ENCODE data around the gene TRAF3IP1.
"Not testable (repeated sequence)": the region's sequence is repeated elsewhere in the genome, so short reads cannot be mapped to it uniquely, and the experiment has no call there.

TRAF3IP1 gene

DNA sequence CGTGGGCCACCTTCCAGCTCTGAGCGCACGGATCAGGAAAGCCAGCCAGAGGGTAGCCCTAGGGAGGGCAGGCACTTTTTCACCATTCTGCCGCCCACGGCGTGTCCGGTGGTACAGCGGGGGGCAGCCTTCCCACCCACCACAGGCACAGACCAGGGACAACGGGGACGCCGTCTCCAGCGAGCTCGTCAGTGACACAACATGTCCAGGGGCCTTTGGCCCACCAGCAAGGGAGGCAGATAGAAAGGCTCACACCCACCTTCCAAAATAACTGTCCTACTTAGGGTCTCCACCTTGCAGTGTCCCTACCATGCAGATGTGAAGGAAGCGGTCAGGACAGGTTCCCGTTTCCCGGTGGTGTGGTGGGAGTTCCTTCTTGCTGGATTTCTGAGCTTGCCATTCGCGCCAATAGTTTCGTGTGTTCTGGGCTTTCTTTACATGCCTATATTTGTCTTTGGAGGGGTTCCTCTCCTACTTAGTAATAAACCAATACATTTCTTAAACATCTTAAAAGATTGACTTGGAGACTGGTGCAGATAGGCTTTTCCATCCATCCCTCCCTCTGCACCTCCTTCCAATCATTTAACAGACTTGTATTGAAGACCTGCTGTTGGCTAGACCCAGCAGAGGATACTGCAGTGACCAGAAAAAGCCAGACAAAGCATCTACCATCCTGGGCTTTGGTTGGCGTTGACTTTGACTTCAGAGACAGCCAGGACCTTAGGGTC lies 107.3 kb downstream of the TRAF3IP1 start:
- DNase-seq (ENCODE audit: low spot score), result no peak

DNA sequence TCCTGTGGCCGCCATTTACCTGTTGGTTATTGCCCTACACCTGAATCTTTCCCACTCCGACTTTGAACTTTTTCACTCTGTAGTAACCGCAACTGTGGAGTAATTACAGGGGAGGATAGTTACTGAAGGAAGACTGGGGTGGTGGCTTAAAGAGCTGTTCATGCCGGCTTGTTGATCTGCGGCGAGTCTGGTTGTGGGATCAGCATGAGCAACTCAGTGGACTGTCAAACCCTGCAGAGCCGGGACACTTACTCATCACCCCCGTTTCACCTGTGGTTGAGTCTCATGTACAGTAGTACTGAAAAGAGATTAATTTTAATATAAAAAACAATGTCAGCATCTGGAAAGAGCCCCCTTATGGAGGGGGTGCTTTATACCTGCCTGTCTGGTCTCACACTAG lies 108.5 kb downstream of the TRAF3IP1 start:
- DNase-seq (ENCODE audit: low spot score), result no peak

DNA sequence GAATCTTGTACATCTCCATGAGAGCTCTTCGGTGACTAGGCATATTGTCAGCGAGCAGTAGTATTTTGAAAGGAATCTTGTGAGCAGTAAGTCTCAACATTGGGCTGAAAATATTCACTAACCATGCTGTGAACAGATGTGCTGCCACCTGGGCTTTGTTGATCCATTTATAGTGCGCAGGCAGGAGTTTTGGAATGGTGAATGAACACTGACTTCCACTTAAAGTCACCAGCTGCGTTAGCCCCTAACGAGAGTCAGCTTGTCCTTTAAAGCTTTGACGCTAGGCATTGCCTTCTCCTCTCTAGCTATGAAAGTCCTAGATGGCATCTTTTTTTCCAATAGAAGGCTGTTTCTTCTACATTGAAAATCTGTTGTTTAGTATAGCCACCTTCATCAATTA lies 110.5 kb downstream of the TRAF3IP1 start:
- no peak for DNase-seq (ENCODE audit: low spot score)

DNA sequence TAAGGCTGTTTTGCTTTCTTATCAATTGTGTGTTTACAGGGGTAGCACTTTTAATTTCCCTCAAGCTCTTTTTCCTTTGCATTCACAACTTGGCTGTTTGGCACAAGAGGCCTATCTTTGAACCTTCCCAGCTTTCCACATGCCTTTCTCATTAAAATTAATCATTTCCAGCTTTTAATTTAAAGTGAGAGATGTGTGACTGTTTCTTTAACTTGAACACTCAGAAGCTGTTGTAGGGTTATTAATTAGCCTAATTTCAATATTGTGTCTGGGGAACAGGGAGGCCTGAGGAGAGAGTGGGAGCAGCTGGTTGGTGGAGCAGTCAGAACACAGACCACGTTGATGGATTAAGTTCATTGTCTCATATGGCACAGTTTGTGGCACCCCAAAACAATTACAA lies 111.1 kb downstream of the TRAF3IP1 start:
- no peak for DNase-seq (ENCODE audit: low spot score)

DNA sequence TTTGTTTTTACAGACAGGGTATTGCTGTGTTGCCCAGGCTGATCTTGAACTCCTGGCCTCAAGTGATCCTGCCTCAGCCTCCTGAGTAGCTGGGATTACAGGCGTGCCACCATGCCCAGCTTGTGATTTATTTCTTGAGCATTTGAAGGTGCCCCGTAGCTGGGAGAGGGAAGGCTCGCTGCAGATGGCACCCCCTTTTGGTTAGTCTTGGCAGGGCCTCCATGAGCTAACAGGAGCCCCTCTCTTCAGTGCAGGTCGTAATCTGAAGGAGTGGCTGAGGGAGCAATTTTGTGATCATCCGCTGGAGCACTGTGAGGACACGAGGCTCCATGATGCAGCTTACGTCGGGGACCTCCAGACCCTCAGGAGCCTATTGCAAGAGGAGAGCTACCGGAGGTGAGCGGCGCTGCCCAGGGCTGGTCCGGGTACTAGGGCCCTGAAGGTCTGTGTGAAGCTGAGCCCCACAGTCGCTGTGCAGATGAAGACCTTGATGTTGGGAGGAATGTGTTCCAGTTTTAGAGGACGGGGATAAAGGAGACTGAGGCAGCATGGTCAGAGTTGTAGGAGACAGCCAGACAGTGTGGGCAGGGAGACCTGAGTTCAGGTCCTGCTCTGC lies 113.1 kb downstream of the TRAF3IP1 start:
- no peak for DNase-seq (ENCODE audit: low spot score)

DNA sequence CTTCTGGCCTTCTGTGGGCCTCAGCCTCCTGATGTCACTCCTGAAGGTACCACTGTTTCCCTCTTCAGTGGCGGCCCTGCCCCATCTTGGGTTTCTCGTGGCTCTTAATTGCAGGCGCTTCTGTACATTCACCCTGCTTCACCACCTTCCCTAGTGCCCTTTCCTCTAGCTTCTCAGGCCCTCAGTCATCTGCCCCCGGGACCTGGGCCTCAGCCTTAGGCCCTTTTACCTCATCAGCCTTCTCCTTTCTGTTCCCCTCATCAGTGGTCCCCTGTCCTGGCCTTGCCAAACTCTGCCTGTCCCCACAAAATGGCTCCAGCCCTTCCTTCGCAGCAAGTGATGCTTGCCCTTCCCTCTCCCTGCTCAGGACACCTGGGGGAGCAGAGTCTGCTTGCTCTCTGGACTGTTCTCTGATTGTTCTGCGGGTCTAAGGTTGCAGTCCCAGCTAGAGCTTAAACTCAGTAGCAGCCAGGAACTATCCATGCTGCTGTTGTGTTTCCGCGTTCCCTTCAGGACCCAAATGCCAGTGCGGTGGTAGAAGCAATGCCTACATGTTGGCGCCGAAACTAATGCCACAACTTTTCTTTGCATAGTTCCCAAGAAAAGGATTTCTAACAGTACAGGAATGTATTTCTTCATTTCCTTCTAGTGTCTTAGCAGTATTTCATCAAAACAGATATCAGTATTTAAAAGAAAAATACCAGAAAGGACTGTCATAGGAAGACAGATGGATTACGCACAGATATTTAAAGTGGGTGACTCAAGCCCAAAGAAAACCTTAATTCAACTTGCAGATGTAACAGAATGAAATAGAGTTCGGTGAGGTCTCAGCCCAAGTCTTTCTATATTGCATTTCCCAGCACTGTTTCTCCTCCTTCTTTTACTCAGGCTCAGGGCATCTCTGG lies 113.9 kb downstream of the TRAF3IP1 start:
- DNase-seq (ENCODE audit: low spot score), result no peak

DNA sequence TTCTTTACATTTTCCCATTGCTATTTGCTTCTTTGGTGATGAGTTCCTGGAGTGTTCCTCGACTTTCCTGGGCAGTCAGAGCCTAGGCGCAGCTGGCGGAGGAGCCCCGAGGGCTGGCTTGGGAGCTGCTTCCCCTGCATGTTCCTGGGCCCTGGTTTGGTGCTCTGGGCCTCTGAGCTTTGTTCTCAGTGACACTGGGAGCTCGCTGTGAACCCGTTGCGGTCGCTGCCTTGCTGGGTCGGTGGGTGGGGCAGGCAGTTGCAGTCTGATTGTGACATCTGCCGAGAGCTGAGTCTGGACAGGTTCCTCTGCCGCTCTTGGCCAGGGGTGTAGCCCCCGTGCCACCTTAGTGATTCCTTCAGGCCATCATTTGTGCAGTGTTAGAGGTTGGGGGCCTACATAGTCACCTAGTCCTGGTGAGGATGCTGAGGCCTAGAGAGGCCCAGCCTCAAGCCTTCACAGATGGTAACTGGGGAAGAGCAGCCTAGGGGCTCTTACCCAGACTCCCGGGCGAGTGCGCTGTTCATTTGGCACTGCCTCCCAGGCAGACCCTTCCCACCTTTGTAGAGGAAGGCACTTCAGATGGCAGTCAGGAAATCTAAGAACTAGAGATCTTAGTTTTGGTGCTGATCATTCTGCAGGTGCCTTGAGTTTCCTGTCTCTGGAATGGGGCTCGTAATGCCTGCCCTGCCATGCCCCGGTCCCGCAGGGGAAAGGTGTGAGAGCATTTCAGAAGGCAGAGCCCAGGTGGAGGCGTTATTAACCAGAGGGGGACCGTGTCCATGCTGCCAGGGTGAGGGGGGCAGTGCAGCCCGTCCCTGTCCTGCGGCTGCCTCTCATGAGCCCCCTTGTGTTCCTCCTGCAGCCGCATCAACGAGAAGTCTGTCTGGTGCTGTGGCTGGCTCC lies 114.8 kb downstream of the TRAF3IP1 start:
- DNase-seq (ENCODE audit: low spot score), result no peak

DNA sequence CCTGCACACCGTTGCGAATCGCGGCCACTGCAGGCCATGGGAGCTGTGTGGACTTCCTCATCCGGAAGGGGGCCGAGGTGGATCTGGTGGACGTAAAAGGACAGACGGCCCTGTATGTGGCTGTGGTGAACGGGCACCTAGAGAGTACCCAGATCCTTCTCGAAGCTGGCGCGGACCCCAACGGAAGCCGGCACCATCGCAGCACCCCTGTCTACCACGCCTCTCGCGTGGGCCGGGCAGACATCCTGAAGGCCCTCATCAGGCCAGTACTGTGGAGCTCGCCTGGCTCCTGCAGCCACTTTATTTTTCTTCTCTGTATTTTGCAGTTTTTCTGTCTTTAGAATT lies 115.4 kb downstream of the TRAF3IP1 start:
- no peak for DNase-seq (ENCODE audit: low spot score)

DNA sequence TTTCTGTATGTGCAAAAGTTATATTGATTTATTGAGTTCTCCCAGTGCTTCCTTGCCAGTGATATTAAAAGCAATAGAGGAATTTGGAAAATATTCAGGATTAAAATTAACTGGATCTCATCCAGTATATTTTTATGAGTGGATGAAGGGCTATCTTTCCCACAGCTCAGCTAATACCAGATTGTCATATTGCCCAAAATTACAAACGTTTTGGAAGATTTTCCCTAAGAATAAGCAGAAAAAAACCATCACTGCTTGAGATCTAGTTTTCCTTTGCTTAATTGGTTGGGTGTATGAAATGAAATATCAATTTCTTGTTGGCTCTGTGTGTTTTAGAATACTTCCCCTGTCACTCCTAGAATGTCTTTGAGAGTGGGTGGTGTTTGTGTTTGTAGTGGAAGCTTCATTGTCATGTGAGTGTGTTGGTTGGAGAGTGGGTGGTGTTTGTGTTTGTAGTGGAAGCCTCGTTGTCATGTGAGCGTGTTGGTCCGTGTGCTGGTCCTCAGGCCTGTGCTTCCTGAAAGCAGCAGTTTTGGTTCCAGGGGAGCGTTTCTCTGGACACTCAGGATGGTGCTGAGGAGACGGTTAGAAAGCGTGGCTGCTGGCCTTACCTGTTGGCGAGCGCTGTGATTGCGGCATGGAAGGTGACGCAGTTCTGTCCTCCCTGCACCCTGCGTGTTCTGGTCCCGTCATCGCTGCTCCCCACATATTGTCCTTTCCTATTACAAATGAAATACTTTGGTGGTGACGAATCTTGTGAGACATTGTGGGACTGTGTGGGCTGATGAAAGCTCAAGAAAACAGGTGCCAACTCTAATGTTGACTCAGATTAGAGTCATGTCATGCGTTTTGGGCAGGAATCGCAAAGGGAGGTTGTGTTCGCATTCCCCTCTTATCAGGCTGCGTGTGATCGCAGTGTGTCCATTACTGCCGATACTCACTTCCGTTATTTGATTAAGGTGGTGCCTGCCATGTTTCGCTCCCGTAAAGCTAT lies 118.8 kb downstream of the TRAF3IP1 start:
- no peak for DNase-seq (ENCODE audit: low spot score)

DNA sequence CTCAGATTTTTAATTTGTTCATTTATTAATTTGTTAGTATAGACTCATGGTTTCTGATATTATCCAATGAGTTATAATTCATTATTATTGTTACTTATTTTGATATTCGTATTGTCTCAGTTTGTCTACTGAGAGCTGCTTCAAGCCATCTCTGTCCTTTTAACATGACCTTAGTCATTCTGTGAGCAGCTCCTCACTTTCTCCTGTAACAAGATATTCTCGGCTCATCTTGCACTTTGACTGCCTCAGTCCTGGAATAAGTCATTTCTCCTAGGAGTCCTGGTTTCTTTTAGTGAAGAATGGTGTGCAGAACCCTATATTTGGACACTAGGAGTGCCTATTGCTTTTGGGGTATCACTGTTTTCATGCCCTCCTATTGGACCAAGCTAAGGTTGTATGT lies 119.6 kb downstream of the TRAF3IP1 start:
- no peak for DNase-seq (ENCODE audit: low spot score)

DNA sequence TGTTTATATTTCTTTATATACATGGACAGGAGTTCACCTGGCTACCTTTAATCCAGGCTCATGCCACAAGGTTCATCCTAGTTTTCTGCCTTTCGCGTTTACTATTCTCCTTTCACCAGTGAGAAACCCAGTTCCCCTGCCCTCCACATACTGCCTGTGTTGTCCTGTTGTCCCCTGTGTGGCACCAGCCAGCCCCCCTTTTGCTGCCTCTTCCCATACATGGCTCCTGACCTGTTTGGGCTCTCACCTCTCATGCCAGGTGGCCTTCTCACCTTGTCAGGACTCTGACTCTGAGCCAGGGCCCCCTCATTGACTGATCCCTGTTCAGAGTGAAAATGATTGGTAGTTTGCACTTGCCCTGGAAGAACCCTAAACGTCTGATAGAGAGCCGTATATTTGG lies 120.0 kb downstream of the TRAF3IP1 start:
- no peak for DNase-seq (ENCODE audit: low spot score)

DNA sequence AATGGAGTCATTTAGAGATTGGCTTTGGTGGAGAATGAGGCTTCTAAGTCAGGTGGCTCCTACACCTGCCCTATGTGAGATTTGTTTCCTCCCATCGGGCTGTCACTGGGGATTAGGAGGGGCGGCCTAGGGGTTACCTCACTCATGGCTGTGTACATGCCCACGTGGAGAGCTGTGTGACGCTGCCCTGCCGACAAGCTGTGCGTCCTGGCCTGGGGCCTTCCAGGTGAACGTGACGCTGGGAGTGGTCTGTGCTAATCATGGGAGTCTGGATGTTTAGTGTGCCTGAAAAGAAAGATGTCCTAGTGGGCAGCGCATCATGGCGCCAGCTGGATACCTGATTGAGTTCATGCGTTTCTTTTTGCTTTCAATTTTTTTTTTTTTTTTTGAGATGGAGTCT lies 120.4 kb downstream of the TRAF3IP1 start:
- DNase-seq (ENCODE audit: low spot score), result no peak

DNA sequence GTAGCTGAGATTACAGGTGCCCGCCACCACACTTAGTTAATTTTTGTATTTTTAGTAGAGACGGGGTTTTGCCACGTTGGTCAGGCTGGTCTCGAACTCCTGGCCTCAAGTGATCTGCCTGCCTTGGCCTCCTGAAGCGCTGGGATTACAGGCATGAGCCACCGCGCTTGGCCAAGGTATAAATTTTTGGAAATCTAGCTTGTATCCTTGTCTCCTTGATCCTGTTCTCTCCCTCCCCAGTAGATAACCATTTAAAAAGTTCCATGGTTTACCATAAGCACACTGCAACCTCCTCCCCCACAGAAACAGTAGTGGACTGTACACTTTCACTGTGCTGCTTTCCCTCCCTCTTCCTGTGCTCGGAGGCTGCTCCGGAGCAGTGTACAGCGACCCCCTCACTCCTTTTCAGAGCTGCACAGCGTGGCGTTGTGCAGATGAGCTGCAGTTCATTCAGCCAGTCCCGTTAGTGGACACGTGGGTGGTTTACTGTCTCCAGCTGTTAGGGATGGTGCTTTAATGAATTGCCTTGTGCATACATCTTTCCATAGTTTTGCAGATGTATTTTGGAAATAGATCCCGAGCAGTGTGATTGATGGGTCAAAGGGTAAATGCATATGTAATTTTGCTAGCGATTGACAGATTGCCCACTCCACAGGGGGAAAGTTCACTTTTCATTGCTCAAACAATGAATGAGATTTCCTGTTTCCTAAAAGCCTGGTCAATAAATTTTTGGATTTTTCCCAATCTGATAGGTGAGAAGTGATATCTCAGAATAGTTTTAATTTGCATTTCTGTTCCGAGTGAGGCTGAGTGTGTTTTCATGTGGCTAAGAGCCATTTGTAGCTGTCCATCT lies 121.2 kb downstream of the TRAF3IP1 start:
- no peak for DNase-seq (ENCODE audit: low spot score)

DNA sequence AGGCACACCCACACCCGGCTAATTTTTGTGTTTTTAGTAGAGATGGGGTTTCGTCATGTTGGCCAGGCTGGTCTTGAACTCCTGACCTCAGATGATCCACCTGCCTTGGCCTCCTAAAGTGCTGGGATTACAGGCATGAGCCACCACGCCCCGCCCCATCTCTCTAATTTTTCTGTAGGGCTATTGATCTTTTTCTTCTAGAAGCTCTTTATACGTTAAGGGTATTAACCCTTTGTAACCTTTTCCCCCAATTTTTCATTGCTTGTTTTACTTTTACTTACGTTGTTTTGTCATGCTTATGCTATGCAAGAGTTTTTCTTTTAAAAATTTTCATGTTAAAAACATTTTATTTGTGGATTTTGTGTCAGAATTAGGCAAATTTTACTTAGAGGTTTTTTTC lies 121.9 kb downstream of the TRAF3IP1 start:
- DNase-seq (ENCODE audit: low spot score), result not testable (repeated sequence)

DNA sequence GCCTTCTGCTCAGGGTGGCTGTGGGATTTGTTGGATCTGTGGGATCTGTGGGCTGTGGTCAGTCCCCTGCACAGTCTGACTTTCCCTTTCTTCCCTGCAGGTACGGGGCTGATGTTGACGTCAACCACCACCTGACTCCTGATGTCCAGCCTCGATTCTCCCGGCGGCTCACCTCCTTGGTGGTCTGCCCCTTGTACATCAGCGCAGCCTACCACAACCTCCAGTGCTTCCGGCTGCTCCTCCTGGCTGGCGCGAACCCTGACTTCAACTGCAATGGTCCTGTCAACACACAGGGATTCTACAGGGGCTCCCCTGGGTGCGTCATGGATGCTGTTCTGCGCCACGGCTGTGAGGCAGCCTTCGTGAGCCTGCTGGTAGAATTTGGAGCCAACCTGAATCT lies 123.9 kb downstream of the TRAF3IP1 start:
- no peak for DNase-seq (ENCODE audit: low spot score)

DNA sequence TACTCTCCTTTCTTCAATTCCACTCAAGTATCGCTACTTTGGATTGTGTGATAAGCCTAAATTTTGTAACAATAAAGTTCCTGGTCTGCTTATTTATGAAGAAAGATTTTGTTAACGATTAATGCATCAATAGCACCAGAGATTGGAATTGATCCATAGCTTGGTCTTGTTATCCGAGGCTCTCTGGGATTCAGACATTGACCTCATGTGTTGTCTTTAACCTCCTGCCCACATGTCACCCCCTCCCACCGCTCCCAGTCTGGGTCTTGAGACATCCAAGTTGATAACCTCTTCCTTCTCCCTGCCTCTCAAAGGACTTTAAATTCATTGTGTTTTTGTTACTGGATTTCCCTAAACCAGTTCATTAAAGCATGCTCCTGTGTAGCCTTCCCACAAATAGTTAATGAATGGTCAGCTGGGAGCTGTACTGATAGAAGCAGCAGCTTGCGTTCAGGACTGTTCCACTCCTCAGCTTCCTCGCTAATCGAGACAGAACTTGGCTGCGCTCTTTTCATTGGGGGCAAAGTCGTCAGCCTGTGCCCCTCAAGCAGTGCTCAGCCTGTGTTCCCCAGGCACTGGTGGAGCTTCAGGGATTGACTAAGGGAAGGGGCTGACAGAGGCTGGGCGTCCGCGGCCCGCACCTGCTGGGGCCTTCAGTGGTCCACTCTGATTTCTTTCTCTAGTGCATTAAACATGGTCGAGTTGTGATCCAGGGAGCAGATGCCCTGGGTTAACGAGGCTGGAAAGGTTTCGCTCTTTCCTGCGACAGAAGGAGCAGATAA lies 125.3 kb downstream of the TRAF3IP1 start:
- no peak for DNase-seq (ENCODE audit: low spot score)

DNA sequence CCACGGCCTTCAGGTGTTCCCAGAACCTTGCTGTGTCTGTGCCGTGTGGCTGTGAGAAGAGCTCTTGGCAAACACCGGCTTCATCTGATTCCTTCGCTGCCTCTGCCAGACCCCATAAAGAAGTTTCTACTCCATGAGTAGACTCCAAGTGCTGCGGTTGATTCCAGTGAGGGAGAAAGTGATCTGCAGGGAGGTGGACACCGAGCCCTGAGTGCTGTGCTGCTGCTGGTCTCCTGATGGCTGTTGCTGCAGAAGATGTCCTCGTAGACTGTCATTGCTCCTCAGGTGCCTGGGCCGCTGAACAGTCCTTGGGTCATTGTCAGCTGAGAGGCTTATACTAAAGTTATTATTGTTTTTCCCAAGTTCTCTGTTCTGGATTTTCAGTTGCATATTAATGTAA lies 126.1 kb downstream of the TRAF3IP1 start:
- DNase-seq (ENCODE audit: low spot score), result no peak

DNA sequence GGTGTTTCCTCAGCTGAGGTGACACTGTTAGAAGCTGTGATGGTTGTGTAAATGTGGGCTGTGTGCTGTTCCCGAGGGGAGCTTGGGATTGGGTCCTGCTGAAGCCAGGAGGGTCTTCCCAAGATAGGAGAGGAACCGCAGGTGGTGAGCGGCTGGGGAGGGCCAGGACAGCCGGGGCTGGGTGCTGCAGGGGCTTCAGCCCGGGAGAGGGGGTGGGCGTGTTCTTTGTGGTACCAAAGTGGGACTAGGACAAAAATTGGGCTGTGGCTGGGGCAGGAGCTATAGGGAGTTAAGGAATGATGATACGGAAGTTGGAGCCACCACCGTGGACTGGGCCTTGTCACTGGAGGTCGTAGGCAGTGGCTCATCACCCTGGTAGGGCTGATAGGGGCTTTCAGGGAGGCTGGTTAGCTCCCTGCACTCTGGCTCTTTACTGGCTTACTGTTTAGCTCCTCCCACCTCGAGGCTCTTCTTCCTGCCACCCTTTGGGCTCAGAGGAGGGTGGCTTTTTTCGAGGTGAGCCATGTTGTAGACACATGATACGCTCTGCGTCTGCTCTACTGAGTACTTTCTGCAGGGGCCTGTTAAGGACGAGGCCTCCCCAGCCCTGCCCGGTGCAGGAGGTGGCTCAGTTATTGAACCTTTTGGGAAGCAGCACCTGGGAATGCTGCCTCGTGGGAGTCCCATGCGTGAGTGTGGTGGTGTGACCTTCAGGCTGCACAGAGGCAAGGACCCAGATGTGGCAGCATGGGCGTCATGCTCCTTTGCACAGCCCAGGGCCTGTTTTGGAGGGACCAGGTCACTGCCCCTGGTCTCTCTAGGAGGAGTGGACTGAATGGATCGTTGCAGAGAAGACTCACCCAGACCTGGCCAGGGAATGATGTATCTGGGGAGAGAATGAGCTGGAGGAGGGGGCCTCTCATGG lies 128.0 kb downstream of the TRAF3IP1 start:
- DNase-seq (ENCODE audit: low spot score), result no peak
